ENCODE measurements around the gene BBIP1. TPM values are rescaled to one million over a fixed set of nuclear protein-coding genes. Genes with fewer than 3 reads are reported as not detected.
A peak's percentile ranks its signal among the peaks of the same experiment; 100 is the strongest.

Gene BBIP1
- total and polyA plus RNA-seq, 9 of the 15 experiments (the other 6 are each of a cell fraction or from before 2014, with no cell fraction given): 5.2 to 31.0 (median 19.4) TPM

GRCh38 chr10:110857265-110858171 is 61.5 kb downstream of the BBIP1 start (continued):
- TF ChIP-seq TBL1XR1 (IDR thresholded peaks at IDR 0.05; ENCODE audit: low read length in 2 of 2) (peak in 1 of 2 experiments; percentile 66; a peak in 1 of 4 replicates), RCOR1 (IDR thresholded peaks at IDR 0.05; ENCODE audit: borderline replicate concordance in 1 of 2, low read depth in 2 of 2, low read length in 2 of 2) (peak in 1 of 2 experiments; percentile 83; a peak in 2 of 4 replicates), ZNF224 (CRISPR knock-in tag; IDR thresholded peaks at IDR 0.05) (no peak), HMGN3 (IDR thresholded peaks at IDR 0.05; ENCODE audit: borderline replicate concordance, extremely low read depth, insufficient read length, low read depth, low read length) (peak; percentile 66), NFIC (IDR thresholded peaks at IDR 0.05) (peak; percentile 66), MLLT1 (IDR thresholded peaks at IDR 0.05) (no peak), SMARCC2 (IDR thresholded peaks at IDR 0.05; ENCODE audit: low read depth) (0 out of 2 replicates have a peak, but pooled peaks have one; percentile 22), MAZ (CRISPR knock-in tag; conservative IDR thresholded peaks at IDR 0.05 in 1 of 2, IDR thresholded peaks at IDR 0.05 in 1 of 2) (peak in 1 of 2 experiments; percentile 54; a peak in 2 of 4 replicates), CREB1 (IDR thresholded peaks at IDR 0.05) (no peak), CREB1 (CRISPR knock-in tag; IDR thresholded peaks at IDR 0.05) (0 out of 2 replicates have a peak, but pooled peaks have one; percentile 13), SMARCA4 (IDR thresholded peaks at IDR 0.05) (peak; percentile 76; the same call in 1 of the 2 replicates), ESRRA (IDR thresholded peaks at IDR 0.05; ENCODE audit: borderline replicate concordance, low read depth) (peak; percentile 29; the same call in 1 of the 2 replicates), FOXK2 (conservative IDR thresholded peaks at IDR 0.05 in 1 of 2, IDR thresholded peaks at IDR 0.05 in 1 of 2; ENCODE audit: low read depth in 2 of 2) (peak; percentile 91 to 95), MYC (IDR thresholded peaks at IDR 0.05; ENCODE audit: low read depth, low read length) (peak; percentile 68; the same call in 1 of the 2 replicates), MYC (CRISPR knock-in tag; IDR thresholded peaks at IDR 0.05; ENCODE audit: borderline replicate concordance, low read depth) (no peak), NCOA1 (IDR thresholded peaks at IDR 0.05; ENCODE audit: low read depth) (peak; percentile 44; the same call in 1 of the 2 replicates), TEAD4 (IDR thresholded peaks at IDR 0.05; ENCODE audit: low read length) (peak; percentile 93), TEAD4 (CRISPR knock-in tag; IDR thresholded peaks at IDR 0.05; ENCODE audit: borderline replicate concordance) (no peak), PML (IDR thresholded peaks at IDR 0.05; ENCODE audit: low read length) (peak; percentile 71; the same call in 1 of the 2 replicates), TRIM24 (IDR thresholded peaks at IDR 0.05) (peak; percentile 89), SRSF3 (IDR thresholded peaks at IDR 0.05; ENCODE audit: insufficient read depth, low read length) (no peak), SOX6 (IDR thresholded peaks at IDR 0.05) (peak; percentile 98)
- TF ChIP-seq, protein P1, sequence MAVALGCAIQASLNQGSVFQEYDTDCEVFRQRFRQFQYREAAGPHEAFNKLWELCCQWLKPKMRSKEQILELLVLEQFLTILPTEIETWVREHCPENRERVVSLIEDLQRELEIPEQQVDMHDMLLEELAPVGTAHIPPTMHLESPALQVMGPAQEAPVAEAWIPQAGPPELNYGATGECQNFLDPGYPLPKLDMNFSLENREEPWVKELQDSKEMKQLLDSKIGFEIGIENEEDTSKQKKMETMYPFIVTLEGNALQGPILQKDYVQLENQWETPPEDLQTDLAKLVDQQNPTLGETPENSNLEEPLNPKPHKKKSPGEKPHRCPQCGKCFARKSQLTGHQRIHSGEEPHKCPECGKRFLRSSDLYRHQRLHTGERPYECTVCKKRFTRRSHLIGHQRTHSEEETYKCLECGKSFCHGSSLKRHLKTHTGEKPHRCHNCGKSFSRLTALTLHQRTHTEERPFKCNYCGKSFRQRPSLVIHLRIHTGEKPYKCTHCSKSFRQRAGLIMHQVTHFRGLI (CRISPR knock-in tag; IDR thresholded peaks at IDR 0.05): 0 out of 2 replicates have a peak, but pooled peaks have one; percentile 49
- TF ChIP-seq, protein P2, sequence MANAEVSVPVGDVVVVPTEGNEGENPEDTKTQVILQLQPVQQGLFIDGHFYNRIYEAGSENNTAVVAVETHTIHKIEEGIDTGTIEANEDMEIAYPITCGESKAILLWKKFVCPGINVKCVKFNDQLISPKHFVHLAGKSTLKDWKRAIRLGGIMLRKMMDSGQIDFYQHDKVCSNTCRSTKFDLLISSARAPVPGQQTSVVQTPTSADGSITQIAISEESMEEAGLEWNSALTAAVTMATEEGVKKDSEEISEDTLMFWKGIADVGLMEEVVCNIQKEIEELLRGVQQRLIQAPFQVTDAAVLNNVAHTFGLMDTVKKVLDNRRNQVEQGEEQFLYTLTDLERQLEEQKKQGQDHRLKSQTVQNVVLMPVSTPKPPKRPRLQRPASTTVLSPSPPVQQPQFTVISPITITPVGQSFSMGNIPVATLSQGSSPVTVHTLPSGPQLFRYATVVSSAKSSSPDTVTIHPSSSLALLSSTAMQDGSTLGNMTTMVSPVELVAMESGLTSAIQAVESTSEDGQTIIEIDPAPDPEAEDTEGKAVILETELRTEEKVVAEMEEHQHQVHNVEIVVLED (CRISPR knock-in tag; IDR thresholded peaks at IDR 0.05): 0 out of 2 replicates have a peak, but pooled peaks have one; percentile 25

Data from K562 (cell line).